Keratinocyte (primary cell): Measurements from ENCODE around the gene GSTM5. TPM values are rescaled to one million over a fixed set of nuclear protein-coding genes. Genes with fewer than 3 reads are reported as not detected.
"Not testable (repeated sequence)": the region's sequence is repeated elsewhere in the genome, so short reads cannot be mapped to it uniquely, and the experiment has no call there.

Source experiments
- DNase-seq: peaks from one replicate; pipeline ENCODE4 v3.0.0-alpha.2; 2011; ENCODE audit warnings: low read depth, missing footprints, low spot score
- FAIRE-seq: peaks from 2 replicates; lab custom pipeline; 2011; peaks lifted over from hg19 to GRCh38; lab: Jason Lieb, UNC
- H2AFZ ChIP-seq: 2 replicates; pipeline ENCODE4 v1.6.0; 2012; ENCODE audit warnings: low read length, control low read depth, inconsistent platforms; ENCODE audit not compliant: control insufficient read depth
- H3K27ac ChIP-seq: 2 replicates; pipeline ENCODE4 v1.5.1; 2011; ENCODE audit warnings: low read length; ENCODE audit not compliant: control insufficient read depth, insufficient read depth
- H3K27me3 ChIP-seq: 3 replicates; pipeline ENCODE4 v1.6.0; 2011; ENCODE audit warnings: low read length; ENCODE audit not compliant: control insufficient read depth, insufficient read depth; ENCODE audit errors: extremely low read depth
- H3K36me3 ChIP-seq, 2 experiments: 2 replicates in 1 of 2; 3 replicates in 1 of 2; pipeline ENCODE4 v1.5.1; 2011; ENCODE audit warnings: low read length in 2 of 2, mild to moderate bottlenecking in 1 of 2; ENCODE audit not compliant: control insufficient read depth in 2 of 2, insufficient read depth in 2 of 2; ENCODE audit errors: extremely low read depth in 1 of 2
- H3K4me1 ChIP-seq: 3 replicates; pipeline ENCODE4 v1.5.1; 2011; ENCODE audit warnings: low read length; ENCODE audit not compliant: control insufficient read depth, insufficient read depth; ENCODE audit errors: extremely low read depth
- H3K4me2 ChIP-seq: 3 replicates; pipeline ENCODE4 v1.6.0; 2011; ENCODE audit warnings: low read depth, low read length; ENCODE audit not compliant: control insufficient read depth, insufficient read depth; ENCODE audit errors: extremely low read depth
- H3K4me3 ChIP-seq, 3 experiments: fragments of 200-600 bp in 1 of 3; sonication (generic) in 1 of 3; 2 replicates in 2 of 3; 3 replicates in 1 of 3; pipeline ENCODE4 v1.5.1; 2011 to 2016; ENCODE audit warnings: low read length in 3 of 3, mild to moderate bottlenecking in 3 of 3, control low read depth in 2 of 3, inconsistent platforms in 1 of 3, low read depth in 1 of 3, mixed read lengths in 1 of 3, mixed run types in 1 of 3, moderate library complexity in 1 of 3; ENCODE audit not compliant: control insufficient read depth in 2 of 3, insufficient read depth in 2 of 3; ENCODE audit errors: extremely low read depth in 1 of 3
- H3K79me2 ChIP-seq: 2 replicates; pipeline ENCODE4 v1.6.0; 2012; ENCODE audit warnings: low read length; ENCODE audit not compliant: control insufficient read depth, insufficient read depth
- H3K9ac ChIP-seq: 3 replicates; pipeline ENCODE4 v1.6.0; 2011; ENCODE audit warnings: low read length; ENCODE audit not compliant: control insufficient read depth, insufficient read depth; ENCODE audit errors: extremely low read depth
- H3K9me1 ChIP-seq: 3 replicates; pipeline ENCODE4 v1.6.0; 2011; ENCODE audit warnings: low read length; ENCODE audit not compliant: control insufficient read depth, insufficient read depth; ENCODE audit errors: extremely low read depth
- H3K9me3 ChIP-seq: 2 replicates; pipeline ENCODE4 v1.5.1; 2012; ENCODE audit warnings: low read depth, low read length; ENCODE audit not compliant: control insufficient read depth
- H4K20me1 ChIP-seq: 3 replicates; pipeline ENCODE4 v1.6.0; 2011; ENCODE audit warnings: low read length; ENCODE audit not compliant: control insufficient read depth, insufficient read depth; ENCODE audit errors: extremely low read depth
- EZH2 ChIP-seq: IDR thresholded peaks from one replicate; pipeline ENCODE4 v1.6.1; 2012; ENCODE audit warnings: inconsistent platforms, mild to moderate bottlenecking, low read length, moderate library complexity
- dilution Hi-C: fragments of 300-500 bp; cut with MboI; formaldehyde crosslinking; loops from one replicate; pipeline ENCODE4 v1.7.0; 2020; ENCODE audit warnings: low sequenced_read_pairs; ENCODE audit not compliant: extremely low pct_ligation_motif_present
- polyA plus RNA-seq, 5 experiments: library from polyadenylated mRNA; depleted of rRNA in 3 of 5; stranded (reverse) in 3 of 5; stranded (forward) in 1 of 5; unstranded in 1 of 5; fragments of >200 nt; gene quantifications; 1 replicate in 1 of 5; 2 replicates in 3 of 5; 3 replicates in 1 of 5; pipeline versions ENCODE4 v1.2.1 to v1.2.3, GENCODE V29; 2011 to 2012; ENCODE audit warnings: missing spikeins in 2 of 5, low read depth in 1 of 5, low replicate concordance in 1 of 5
- TF ChIP-seq, protein P1 (sequence below), 3 experiments: IDR thresholded peaks in 1 of 3; conservative IDR thresholded peaks in 1 of 3; optimal IDR thresholded peaks in 1 of 3; 2 replicates in 2 of 3; 3 replicates in 1 of 3; pipeline versions ENCODE3 to v1.5.1; 2011; ENCODE audit warnings: low read length in 3 of 3, mild to moderate bottlenecking in 3 of 3, moderate library complexity in 2 of 3, control low read depth in 1 of 3, inconsistent platforms in 1 of 3; ENCODE audit not compliant: insufficient read depth in 2 of 3; ENCODE audit errors: extremely low read depth in 1 of 3

The GSTM5 gene
- polyA plus RNA-seq, 1 donor (not counting 4 experiments of a cell fraction or from before 2014, with no cell fraction given): not detected

DNA sequence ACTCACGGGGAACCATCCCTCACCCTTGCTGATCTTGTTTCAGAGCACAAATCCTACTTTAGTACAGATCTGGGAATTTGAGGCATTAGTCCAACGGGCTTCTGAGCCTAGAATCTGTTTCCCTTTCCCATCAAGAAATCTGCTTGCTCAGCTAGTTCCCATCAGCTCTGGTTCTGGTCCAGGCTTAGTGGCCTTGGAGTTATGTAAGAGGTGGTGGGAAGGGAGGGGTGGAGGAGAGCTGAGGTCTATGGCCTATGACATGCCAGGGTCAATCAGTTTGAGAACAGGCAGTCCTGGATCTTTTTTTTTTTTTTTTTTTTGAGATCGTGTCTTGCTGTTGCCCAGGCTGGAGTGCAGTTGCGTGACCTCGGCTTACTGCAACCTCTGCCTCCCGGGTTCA is 20.3 kb upstream of the GSTM5 start:
- no peaks in the 10 kb centered on the region for H4K20me1 ChIP-seq
- H3K79me2 ChIP-seq: no peaks in the 10 kb centered on the region
- H3K27ac ChIP-seq: no peak overlapping the region
- H3K27me3 ChIP-seq: no peaks in the 10 kb centered on the region
- H3K4me3 ChIP-seq: no peak overlapping the region
- DNase-seq (no peak), FAIRE-seq (no peak)
- no peak overlapping the region for H3K9ac ChIP-seq
- no peaks in the 10 kb centered on the region for H3K9me1 ChIP-seq
- H3K9me3 ChIP-seq: no peaks in the 10 kb centered on the region
- no peak overlapping the region for H2AFZ ChIP-seq
- H3K36me3 ChIP-seq: no peaks in the 10 kb centered on the region
- dilution Hi-C loops: no loop called here
- no peak overlapping the region for H3K4me2 ChIP-seq
- TF ChIP-seq, protein P1, sequence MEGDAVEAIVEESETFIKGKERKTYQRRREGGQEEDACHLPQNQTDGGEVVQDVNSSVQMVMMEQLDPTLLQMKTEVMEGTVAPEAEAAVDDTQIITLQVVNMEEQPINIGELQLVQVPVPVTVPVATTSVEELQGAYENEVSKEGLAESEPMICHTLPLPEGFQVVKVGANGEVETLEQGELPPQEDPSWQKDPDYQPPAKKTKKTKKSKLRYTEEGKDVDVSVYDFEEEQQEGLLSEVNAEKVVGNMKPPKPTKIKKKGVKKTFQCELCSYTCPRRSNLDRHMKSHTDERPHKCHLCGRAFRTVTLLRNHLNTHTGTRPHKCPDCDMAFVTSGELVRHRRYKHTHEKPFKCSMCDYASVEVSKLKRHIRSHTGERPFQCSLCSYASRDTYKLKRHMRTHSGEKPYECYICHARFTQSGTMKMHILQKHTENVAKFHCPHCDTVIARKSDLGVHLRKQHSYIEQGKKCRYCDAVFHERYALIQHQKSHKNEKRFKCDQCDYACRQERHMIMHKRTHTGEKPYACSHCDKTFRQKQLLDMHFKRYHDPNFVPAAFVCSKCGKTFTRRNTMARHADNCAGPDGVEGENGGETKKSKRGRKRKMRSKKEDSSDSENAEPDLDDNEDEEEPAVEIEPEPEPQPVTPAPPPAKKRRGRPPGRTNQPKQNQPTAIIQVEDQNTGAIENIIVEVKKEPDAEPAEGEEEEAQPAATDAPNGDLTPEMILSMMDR (optimal IDR thresholded peaks at IDR 0.05 in 1 of 3, IDR thresholded peaks at IDR 0.05 in 1 of 3, conservative IDR thresholded peaks at IDR 0.05 in 1 of 3; ENCODE audit: extremely low read depth in 1 of 3, insufficient read depth in 2 of 3, low read length in 3 of 3): no peak
- TF ChIP-seq EZH2: no peak
- no peaks in the 10 kb centered on the region for H3K4me1 ChIP-seq

DNA sequence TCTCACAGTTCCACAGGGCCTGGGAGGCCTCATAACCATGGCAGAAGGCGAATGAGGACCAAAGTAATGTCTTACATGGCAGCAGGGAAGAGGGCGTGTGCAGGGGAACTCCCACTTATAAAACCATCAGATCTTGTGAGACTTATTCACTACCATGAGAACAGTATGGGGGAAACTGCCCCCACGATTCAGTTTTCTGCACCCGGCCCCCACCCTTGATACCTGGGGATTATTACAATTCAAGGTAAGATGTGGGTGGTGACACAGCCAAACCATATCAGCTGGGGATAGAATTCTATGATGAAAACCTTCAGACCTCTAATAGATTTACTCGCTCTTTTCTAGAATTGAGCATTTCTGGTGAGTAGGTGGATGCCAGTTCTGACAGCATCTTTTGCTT is 17.7 kb upstream of the GSTM5 start:
- H3K27me3 ChIP-seq, H3K27ac ChIP-seq, H3K9ac ChIP-seq, dilution Hi-C loops, H4K20me1 ChIP-seq, H3K4me2 ChIP-seq, H3K9me3 ChIP-seq, H3K4me1 ChIP-seq, H3K36me3 ChIP-seq, FAIRE-seq, H3K4me3 ChIP-seq, H3K9me1 ChIP-seq, H3K79me2 ChIP-seq, DNase-seq, H2AFZ ChIP-seq: not testable (repeated sequence)

DNA sequence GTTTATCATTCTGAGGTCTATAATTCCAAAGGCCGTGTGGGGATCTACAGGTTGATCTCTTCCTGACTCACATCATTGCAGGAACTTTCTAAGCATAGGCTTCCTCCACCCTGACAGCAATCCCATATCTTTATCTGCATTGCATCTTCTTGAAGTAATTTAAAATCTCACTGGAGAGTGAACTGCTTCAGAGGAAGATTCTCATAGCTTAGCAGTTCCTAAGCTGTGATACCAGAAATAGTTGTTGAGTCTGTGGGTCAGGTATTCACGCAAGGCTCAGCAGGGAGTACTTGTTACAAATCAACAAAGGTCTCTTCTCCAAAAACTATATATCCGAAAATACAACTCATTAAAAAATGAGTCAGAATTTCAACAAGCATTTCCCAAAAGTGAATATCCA is 16.9 kb upstream of the GSTM5 start:
- dilution Hi-C loops, H3K79me2 ChIP-seq, H3K36me3 ChIP-seq, FAIRE-seq, H3K4me1 ChIP-seq, H3K9me3 ChIP-seq, H2AFZ ChIP-seq, H3K4me2 ChIP-seq, H4K20me1 ChIP-seq, H3K9ac ChIP-seq, H3K9me1 ChIP-seq, H3K27me3 ChIP-seq, DNase-seq, H3K4me3 ChIP-seq, H3K27ac ChIP-seq: not testable (repeated sequence)
